CMK (cell line): ENCODE measurements around the gene SDC1.

Experiments
- DNase-seq: peaks from one replicate; pipeline ENCODE4 v3.0.0-alpha.2; 2010; ENCODE audit warnings: low read depth

Gene SDC1

DNA sequence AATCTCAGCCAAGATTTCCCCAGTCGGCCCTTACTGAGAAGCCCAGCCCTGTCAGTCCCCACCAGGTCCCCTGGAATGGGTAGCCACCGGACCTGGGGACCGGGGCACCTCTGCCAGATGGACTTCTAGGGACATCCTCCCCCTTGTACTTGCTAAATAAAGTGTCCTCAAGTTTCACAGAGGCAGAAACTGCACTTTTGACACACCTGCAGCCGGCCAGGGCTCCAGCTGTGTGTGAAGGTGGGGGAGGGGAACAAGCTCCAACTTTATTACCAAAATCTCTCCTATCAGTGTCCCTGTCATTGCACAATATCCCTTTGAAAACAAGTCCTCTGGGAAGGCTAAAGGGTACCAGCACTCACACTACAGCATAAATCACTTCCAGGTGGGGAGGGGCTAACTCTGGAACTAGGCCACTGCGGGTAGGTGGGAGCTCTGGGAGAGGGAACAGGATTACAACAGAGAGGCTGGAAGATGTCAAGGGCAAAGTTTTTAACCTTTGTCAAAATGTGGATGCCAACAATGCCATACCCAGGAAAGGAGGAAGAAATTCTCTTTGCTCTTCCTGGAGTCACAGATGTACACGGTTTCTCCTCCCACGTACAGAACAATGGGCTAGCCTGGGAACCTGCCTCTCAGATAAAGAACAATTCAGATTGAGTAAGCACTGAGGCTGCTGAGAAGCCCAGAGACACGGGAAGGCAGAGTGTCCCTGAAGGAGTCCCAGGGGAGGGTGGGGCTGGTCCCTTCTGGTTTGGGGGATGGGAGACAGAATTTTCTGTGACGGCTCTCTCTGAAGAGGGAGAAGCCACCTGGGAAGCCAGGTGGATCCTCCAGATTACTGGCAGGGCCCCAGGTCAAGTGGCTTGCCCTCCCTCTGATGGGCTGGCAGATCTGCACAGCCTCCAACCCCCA lies 11.0 kb downstream of the SDC1 start:
- DNase-seq: no peak

DNA sequence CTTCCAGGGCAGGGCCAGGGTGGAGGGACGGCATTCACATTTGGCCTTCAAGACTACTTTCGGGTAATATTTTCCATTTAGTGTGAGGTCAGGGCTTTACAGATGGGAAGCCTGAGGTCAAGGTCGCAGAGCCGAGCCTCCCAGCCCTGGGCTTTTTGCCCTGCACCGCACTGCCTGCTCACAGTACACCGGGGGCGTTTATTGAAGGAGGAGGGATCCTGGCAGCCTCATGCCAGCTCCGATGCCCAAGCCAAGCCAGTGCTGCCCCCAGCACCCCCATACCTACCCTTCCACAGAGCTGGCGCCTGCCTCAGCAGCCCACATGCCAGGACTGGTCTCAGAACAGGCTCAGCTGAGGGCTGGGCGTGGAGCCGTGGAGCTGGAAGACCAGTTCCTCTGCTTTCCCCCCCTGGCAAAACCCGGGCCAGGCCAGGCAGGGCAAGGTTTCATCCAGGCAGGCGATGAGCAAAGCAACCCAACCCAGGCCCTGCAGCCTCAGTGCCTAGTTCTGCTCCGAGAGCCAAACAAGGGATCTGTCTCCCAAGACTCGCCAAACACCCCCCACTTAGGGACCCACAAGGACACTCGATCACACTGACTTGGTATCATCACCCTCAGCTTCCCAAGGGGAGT lies 11.9 kb downstream of the SDC1 start:
- DNase-seq: no peak

DNA sequence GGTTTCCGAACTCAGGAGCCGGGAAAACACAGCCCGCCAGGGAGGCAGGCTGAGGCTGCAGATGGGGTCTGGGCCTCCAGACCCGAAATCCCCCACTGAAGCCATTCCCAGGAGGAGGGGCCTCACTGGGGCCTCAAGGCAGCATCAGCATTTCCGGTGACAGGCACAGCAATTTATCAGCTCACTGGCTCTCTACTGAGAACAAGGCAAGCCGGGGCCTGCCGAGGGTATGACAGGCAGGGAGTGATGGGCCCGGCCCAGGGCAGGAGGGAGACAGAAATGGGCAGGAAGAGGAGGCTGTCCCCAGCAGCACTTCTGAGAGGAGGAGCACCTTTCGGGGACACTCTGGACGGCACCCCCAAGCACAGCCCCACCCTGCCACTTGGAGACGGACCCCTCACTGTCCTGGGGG lies 12.5 kb downstream of the SDC1 start:
- DNase-seq: no peak

DNA sequence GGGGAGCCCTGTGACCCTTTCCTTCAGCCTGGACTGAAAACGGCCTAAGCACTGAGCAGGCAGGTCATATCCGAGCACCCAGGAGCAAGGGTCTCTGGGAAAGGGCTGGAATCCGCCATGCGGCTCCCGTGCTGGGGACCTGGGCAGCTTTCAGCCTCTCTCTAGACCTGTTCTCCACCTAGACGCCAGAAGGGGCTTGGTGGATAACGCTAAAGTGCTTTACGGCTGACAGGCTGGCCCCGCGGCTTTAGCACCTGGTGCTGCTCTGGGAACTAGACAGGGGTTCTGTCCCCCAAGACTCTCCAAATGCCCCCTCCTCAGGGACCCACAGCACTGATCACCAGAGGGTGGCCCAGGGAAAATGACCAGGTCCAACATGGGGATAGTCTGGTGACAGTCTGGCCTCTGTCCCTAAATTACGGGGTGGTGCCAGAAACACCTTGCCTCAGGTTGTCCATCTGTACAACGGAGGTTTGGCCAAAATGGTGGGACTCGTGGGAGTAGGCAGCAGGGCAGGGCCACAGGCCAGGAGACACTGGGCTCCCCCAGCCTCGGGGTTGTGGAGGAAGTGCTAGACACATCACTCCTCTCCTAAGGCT lies 13.0 kb downstream of the SDC1 start:
- no peak for DNase-seq

DNA sequence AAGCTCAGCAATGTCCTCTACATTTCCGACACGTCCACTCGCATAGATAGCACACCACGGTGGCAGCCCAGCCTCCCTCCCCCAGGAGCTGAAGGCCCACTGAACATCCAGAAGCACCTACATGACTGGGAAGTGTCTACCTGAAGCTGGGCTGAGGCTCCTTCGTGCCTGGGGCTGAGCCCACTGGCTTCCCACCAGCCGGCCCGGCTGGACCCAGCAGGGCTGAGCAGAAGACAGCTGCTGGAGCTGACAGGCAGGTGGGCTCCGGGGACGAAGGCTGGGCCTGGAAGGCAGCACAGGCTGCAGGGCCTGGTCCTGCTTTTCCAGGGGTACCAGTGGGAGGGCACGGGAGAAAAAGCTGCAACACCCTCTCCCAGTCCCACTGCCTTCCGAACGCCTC lies 13.5 kb downstream of the SDC1 start:
- DNase-seq: no peak

DNA sequence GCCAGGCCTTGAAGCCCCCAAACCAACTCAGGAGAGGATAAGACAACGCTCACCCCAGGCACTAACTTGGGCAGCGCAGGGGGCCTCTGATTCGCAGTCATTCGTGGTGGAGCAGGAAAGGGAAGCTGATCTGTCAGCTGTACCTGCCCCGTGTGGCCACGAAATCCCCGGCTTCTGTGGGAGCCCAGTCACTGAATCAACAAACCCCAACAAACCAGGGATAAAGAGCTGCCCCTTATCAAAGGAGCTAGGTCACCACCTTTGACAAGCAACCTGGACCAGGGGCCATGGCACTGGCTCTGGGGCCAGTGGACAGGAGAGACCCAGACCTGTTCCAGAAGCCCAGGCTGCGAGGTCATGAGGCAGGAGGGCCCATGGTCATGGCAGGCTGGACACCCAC lies 14.5 kb downstream of the SDC1 start:
- DNase-seq: no peak

DNA sequence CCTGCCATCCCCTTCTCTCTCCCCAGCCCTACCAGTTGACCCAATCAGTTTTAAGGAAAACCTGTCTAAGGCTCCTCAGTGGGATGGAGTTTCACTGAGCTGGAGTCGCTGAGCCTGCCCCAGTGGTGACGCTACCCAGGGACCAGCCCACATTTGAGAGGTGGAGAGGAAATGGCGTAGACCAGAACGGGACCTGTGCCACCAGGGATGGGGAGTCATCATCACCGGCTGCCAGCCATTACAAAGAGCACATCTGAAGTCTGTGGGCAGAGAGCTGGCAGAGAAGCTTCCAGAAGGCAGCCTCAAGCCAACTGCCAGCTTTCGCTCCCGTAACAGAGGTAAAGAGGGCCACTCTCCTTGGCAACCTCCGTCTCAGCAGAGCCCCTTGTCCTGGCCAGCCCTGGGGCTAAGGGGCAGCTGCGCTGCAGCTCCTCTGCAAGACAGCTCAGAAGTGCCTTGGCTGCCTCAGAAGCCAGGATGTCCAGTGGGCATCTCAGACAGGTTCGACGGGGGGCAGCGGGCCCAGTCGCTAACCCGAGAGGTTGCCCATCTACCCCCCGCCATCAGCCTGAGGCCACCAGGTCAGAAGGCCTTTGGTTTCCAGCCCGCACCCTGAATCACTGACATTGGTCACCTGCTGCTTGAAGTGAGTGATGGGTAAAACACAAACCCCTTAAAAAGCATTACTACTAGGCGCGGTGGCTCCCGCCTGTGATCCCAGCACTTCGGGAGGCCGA lies 15.4 kb downstream of the SDC1 start:
- no peak for DNase-seq

DNA sequence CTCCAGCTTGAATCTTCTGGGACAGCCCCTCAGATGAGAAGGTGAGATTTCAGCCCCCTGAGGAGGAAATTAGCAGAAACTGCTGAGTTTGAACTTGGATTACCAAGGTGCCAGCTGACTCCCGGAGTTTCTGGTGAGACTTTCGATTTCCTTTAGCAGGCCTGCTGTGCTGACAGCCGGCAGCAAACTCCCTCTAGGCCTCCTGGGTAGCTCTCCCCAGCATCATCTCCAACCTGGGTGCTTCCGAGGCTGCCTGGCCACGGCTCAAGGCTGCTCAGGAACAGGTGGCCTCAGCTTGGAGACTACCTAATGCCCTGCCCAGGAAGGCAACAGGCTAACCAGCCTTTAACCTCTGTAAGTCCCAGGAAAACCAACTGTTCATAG lies 16.5 kb downstream of the SDC1 start:
- no peak for DNase-seq

DNA sequence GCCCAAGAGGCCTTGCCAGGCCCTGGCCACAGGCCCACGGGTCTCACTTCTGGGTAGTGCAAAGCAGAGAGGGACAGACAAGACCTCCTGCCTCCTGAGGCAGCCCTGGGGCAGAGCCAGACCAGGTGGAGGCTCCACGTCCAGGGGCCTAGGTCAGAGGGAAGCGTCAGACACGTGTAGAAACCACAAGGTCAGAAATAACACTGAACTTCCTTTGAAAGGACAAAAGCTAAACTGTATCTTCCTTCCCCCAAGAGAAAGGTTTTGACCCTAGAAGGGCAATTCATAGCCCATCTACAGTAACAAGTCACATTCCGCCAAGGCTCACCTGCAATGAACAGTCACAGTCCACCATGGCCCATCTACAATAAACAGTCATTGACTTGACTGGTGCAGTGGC lies 17.9 kb downstream of the SDC1 start:
- no peak for DNase-seq

DNA sequence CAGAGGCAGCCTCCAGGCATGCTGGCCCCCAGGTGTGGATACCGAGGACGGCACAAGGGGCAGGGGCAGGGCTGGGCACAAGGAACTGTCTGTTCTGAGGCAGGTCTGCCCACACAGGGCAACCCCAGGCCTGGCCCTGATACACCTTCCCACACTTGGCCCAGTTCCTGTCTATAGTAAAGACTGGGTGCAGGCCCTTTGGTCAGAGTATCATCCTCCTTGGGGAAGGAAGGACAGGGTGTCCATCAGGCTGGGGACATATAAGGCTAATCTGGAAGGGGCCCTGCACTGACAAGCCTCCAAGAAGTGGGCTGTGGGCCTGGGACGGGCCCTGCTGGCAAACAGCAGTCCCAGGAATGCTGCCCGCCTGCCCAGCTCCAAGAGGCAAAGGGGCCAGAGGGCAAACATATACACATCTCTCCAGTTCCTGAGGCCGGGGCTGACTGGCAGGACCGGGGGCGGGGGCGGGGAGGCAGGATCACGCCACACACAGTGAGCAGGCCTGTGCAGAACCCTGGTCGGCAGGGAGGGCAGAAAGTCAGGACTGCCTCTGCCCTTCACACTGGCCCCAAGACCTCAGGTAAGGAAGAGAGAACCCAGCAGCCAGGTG lies 18.9 kb downstream of the SDC1 start:
- no peak for DNase-seq

DNA sequence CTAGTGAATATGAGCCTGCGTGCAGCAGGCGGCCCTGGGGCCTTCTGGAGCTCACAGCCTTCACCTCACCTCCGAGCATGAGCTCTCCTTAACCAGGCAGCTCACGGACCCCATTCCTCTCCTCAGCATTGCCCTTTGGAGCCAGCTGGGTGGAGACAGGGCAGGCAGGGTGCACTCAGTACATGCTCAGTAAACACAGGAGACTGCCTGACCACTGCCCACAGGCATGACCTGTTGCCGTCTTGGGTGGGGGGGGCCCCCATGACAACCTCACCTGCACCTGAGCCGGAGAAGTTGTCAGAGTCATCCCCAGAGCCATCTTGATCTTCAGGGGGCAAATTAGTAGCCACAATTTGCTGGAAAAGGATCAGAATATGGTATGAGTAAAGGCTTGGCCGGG lies 19.9 kb downstream of the SDC1 start:
- no peak for DNase-seq

DNA sequence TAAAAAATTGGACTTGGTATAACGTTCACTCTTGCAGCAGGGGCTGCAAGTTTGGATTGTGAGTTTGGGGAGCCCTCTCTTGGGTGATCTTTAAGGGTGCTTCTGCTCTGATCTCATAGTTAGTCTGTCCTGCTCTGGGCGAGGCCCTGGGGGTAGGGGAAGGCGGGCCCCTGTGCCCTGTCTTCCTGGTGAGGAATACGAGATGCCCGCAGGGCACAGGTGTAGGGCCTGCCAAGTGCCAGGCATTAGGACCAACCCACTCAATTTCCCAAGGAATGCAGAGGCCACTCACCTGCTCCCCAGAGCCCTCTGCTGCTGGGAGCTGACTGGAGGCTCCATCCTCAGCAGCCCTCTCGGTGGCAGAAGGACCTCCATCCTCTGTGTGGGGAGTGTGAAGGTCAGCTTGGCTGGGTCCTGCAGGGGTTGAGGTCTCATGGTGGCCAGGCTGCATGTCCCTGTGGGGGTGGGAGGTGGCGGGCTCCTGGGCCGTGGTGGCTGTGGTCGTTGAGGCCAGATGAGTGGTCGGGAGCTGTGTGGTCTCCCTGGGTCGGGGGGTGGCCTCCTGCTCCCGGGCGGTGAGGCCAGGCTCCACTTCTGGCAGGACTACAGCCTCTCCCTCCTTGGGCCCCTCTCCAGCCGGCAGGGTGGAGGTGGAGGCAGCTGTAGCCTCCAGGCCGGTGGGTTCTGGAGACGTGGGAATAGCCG lies 21.3 kb downstream of the SDC1 start:
- no peak for DNase-seq

DNA sequence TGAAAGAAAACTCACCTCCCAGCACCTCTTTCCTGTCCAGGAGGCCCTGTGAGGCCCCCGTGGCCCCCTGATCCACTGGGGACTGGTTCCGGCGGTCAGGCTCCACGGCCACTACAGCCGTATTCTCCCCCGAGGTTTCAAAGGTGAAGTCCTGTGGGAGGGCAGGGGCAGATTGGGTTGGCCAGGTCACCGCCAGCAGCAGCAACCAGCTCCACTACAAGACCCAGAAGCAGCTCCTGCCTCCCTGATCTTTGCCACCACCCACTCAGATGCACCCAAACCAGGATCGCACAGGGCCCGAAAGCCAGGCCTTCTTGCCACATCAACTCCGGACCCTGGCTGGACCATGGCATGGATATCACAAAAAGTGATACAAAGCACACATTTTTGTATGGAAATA lies 21.9 kb downstream of the SDC1 start:
- DNase-seq: no peak

DNA sequence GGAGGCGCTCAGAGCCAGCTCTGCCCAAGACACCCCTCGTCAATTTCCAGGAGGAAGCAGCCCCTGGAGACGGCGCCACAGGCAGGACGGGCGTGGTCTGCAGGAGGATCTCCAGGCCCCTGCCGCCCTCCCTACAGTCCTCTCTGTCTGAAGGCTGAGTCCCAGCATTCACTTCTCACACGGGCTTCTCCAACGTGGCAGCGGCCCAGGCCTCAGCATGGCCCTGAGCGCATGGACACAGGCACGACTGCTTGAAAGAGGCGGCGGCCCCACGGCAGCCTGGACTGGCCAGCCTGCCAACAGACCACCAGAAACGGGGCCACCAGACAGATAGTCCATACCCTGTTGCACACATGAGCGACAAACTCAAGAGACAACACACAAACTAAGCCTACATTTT lies 23.3 kb downstream of the SDC1 start:
- DNase-seq: no peak

DNA sequence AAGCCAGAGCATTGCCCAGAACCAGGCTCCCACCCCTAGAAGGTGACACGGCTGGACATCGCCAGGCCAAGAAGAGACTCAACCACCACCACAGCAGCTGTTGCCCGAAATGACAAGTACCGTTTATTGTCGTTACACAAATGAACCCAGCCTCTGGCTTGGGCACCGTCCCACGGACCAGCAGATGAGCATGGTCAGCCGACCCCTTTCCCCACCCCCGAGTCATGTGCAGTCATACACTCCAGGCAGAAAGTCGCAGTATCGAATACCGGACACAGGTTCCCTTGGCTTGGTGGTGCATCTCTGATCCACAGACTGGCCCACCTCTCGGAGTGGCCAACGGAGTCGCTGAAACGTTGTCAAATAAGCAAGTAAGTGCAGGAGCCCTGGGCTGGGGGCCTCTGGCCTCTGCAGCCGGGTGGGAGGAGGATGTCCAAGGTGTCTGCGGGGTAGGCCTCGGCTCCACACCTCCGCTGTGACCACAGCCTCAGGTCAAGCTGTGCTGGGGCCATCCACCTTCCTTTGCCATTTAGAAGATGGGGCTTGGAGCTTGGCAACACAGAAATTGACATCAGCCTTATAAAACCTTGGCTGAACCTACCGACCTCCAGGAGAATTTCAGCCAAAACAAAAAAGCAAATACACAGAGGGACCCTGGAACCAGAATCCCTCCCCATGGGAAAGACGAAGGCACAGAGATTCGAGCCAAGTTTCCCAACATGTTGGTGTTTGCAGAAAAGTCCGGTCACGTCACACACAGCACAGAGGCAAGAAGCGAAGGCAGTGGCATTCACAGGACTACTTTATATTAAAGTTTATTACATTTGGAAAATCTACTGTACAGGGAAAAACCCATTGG lies 24.0 kb downstream of the SDC1 start:
- DNase-seq: no peak

DNA sequence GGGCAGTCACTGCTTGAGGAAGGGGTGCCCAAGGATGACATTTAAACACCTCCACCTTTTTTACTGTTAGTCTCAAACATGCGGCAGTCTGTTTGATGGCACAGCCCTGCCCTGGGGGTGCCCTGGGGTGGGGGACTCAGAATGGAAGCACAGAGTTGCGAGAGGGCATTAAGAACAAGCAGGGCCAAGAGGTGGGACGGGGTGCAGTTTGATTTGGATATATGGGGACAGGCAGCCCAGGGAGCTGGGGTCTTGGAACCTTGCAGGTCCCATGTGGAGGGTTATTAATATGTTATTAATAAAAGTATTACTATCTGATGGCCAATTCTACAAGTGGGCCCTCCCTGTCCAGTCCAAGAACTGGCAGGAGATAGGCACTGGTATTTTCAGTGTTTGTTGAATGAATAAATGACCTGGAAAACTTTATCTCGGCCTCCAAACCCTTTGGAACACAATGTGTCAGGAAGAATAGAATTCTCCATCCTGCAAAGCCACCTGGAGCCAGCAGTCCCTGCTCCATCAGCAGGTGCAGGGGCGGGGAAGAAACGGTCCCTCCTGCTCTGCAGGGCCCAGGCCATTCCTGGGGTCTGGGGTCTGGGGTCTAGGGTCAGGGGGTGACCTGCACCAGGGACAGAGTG lies 25.2 kb downstream of the SDC1 start:
- no peak for DNase-seq

DNA sequence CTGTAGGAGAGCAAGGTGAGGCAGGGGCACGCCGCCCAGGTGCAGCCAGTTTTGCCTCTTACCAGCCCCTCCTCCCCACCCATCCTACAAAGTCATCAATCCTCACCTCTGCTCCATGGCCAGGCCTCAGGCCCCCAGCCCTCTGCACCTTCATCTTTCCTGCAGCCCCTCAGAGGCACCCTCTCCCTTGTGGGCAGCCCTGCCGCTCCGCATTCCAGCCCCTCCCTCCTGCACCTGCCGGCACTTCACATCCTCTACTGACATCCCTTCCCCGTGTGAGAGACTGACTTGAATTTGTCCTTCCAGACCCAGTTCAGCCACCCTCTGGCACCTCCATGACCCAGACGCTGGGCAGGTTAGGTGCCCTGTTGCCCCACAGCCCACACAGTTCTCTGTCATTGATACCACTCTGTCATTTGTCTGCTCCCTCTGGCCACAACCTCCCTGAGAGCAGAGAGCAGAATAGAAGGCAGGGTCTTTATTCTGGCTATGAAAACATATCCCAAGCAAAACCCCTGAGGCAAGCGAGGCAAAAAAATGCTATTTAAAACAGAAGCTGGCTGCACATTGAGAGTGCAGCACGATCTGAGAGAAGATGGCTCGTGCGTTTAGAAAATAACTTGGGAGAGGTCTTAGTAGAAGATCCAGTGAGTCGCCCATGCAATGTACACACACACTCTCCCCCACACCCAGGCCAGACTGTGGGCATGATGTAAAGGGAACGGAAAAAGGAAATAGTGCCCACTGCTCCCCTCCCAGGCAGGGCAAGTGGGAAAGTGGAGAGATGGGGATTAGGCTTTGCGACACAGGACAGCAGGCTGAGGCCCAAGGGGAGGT lies 25.9 kb downstream of the SDC1 start:
- no peak for DNase-seq

DNA sequence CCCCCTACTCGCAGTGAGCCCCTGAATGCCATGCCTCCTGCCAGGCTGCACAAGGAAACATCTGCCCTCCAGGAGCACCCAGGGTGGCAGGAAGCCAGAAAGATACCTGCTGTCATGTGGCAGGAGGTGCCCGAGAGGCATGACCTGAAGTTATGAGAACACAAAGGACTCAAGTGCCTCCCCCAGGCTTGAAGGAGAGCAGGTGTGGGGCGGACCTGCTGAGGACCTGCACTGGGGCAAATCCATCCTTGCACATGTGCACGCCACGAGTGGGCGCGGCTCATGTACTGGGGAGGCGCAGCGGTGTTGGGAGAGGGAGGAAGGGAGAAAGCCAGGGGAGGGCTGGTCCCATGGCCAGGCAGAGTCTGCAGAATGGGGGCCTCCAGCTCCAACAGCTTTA lies 26.9 kb downstream of the SDC1 start:
- DNase-seq: no peak

DNA sequence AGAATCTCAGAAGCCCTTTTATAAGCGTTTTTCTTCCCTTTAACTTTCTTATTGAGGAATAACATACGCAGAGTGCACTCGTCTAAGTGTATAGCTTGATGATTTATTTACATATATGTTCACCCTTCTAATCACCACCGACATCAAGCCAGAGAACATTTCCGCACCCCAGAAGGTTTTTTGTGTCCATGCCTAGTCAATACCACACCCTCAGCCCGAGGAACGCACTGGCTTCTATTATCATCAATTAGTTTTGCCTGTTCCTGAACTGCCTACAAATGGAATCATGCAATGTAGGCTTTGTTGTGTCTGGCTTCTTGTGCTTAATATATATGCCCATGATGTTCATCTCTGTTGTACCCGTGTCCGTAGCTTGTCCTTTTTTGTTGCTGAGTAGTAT lies 27.7 kb downstream of the SDC1 start:
- no peak for DNase-seq
